Mammary epithelial cell (primary cell): ENCODE measurements around the gene SVIL.
A peak's percentile ranks its signal among the peaks of the same experiment; 100 is the strongest.

ENCODE experiments used
- EZH2 ChIP-seq: IDR thresholded peaks from 2 replicates; pipeline ENCODE4 v1.6.1; 2012; ENCODE audit warnings: low read length, inconsistent platforms, borderline replicate concordance
- TF ChIP-seq, protein P1 (sequence below), 2 donors: IDR thresholded peaks in 1 of 2; conservative IDR thresholded peaks in 1 of 2; 2 replicates each; pipeline ENCODE4 v1.5.1; 2011 to 2012; ENCODE audit warnings: inconsistent platforms in 2 of 2, low read length in 2 of 2, mild to moderate bottlenecking in 2 of 2, control low read depth in 1 of 2, low read depth in 1 of 2; ENCODE audit not compliant: insufficient read depth in 1 of 2; ENCODE audit errors: extremely low read depth in 1 of 2

DNA sequence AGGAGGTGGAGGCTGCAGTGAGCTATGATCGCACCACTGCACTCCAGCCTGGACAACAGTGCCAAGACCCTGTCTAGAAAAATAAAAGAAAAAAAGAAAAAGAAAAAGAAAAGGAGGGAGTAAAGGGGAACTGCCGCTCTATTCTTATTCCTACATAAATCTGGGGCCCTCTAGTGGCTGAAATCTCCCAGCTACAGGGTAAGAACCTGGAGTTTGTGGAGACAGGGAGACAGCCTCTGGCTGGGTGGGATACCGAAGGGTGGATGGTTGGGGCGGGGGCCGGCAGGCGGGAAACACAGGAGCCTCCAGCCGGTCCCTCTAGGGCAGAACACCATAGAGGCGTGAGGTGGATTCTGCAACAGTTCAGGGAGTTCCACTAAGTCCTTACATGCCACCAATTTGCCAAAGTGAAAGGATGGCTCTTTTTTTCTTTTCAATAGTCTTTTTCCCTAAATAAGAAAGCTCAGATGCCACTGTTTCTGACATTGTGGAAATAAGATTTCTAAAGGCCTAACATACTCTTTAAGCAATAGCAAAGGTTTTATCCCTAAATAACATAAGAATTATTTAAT lies 117.3 kb downstream of the SVIL start:
- TF ChIP-seq, protein P1, sequence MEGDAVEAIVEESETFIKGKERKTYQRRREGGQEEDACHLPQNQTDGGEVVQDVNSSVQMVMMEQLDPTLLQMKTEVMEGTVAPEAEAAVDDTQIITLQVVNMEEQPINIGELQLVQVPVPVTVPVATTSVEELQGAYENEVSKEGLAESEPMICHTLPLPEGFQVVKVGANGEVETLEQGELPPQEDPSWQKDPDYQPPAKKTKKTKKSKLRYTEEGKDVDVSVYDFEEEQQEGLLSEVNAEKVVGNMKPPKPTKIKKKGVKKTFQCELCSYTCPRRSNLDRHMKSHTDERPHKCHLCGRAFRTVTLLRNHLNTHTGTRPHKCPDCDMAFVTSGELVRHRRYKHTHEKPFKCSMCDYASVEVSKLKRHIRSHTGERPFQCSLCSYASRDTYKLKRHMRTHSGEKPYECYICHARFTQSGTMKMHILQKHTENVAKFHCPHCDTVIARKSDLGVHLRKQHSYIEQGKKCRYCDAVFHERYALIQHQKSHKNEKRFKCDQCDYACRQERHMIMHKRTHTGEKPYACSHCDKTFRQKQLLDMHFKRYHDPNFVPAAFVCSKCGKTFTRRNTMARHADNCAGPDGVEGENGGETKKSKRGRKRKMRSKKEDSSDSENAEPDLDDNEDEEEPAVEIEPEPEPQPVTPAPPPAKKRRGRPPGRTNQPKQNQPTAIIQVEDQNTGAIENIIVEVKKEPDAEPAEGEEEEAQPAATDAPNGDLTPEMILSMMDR (conservative IDR thresholded peaks at IDR 0.05 in 1 of 2, IDR thresholded peaks at IDR 0.05 in 1 of 2; ENCODE audit: extremely low read depth in 1 of 2, insufficient read depth in 1 of 2, low read depth in 1 of 2, low read length in 2 of 2) = peak; percentile 52 to 54
- no peak for TF ChIP-seq EZH2
